ENCODE results near the gene FHIT.

The FHIT gene

DNA sequence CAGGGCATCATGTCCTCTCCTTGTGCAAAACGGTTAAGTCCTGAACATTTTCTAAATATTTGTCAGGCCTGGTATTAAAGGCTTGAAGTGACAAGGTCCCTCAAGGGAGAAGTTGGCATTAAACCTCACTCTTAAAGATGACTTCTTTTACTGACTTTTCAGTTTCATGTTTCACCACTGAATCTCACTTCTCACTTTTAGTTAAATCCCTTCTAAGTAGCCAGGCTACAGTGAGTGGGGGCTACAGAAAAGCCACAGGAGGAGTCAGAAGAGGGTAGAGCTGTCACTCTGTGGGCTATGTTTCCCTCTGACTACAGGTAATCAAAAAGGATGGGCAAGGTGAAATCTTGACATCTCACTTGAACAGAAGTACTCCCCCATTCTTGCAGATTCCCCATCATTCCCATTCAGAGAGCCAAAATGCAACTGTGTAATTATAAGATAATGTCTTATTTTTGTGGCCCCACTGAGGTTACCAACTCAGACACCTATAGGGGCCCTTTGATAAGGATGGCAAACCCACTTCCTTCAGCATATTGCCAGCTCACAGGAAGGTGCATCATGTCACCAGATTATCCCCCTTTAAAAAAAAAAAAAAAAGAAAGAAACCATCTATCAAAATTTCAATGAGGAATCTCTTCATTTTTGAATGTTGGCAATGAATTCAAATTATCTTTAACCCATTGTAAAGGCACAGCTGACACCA lies 1411.3 kb downstream of the FHIT start:
- DNase-seq: peak; percentile 12

- no peak for DNase-seq
Measured at GRCh38 chr3:59839283-59839682, 1412.0 kb downstream of the FHIT start.

- DNase-seq: no peak
Measured at GRCh38 chr3:59836531-59836930, 1414.7 kb downstream of the FHIT start.

DNA sequence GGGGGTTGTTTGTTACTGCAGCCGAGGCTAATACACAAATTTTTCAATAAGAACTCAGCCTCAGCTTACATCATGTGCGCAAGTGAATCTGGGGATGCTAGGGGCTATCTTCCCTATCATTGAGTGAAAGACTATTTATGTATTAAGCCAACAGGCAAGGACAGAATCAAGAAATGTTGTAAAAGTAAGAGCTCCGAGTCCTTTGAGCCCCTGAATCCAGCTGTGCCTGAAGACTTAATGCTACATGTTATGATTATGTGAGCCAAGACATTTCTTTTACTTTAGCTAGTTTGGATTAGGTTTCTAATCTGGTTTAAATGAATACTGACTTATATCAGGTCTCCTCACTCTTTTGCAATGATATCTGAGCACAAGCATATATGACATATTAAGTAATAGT lies 1418.5 kb downstream of the FHIT start:
- no peak for DNase-seq

- no peak for DNase-seq
Measured at GRCh38 chr3:59832241-59832640, 1419.0 kb downstream of the FHIT start.

DNA sequence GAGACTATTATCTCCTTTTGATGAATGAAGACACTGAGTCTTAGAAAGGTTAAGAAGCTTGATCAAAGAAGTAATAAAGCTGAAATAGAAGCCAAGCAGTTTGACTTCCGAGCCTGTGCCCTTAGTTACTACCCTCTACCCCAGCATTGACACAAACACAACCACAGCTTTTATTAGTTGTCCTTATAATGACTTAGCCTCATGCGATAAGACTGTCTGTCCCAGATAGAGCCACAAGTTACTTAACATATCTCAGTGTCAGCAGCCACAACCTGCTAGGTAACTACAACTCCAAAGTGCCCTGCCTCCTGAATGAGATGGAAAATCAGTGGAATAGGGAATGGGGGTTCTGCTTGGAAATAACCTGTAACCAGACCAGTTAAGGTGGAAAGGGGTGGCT lies 1419.9 kb downstream of the FHIT start:
- no peak for DNase-seq

DNA sequence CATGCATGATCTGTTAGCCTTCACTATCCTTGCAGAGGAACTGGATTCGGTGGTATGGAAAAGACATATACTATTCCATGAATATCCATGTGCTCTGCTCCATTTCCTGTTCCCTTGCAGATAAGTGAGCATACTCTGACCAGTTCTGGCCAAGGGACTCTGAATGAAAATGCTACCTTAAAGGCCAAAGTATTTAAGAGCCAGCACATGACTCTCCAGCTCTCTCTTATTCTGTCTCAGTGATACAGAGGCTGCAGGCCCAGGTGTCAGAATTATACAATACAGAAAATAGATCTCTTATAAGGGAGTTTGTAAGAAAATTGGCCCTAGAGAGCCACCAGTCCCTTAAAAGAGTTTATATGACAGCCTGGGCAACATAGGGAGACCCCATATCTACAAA lies 1421.7 kb downstream of the FHIT start:
- no peak for DNase-seq

- DNase-seq: no peak
Measured at GRCh38 chr3:59824876-59825275, 1426.4 kb downstream of the FHIT start.

- DNase-seq: no peak
Measured at GRCh38 chr3:59821274-59821673, 1430.0 kb downstream of the FHIT start.

- no peak for DNase-seq
Measured at GRCh38 chr3:59820352-59820934, 1430.8 kb downstream of the FHIT start.

GRCh38 chr3:59818919-59819300 lies 1432.3 kb downstream of the FHIT start:
- DNase-seq: no peak

GRCh38 chr3:59818033-59818918 lies 1433.0 kb downstream of the FHIT start:
- DNase-seq: no peak

- no peak for DNase-seq
Measured at GRCh38 chr3:59817511-59817910, 1433.7 kb downstream of the FHIT start.

DNA sequence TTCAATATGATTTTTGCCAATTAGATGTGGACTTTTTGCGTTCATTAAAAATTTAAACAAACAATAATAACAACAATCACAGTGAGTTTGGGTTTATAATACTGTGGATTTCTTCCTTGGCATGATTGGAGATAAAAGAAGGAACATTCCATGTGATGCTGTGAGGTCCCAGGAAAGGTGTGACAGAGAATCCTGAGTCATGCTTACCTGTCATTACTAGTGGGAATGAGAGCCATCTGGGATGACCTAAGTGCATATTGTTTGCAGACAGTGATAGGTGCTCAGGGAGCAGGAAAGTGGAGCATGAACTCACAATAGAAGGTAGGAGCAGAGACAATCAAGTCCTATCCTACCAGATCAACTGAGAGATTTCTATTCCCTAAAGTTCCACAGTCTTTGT lies 1434.9 kb downstream of the FHIT start:
- DNase-seq: no peak

DNA sequence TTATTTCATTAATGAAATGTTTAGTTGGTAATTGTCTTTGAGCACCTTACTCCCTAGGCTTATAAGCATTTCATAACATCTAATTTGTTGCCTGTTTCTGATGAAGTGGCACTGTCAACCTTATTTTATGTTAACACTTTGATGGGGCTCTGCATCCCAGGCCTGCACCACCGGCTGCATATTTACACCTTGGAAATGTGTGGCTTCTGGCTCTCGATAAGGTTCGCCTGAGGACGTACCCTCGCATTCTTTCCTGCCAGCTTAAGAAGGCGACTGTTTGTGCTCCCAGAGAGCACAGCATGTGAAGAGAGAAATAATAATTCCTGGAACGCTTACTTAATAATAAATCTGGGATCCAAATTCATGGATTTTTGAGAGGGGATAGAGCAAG lies 1438.1 kb downstream of the FHIT start:
- DNase-seq: no peak

DNA sequence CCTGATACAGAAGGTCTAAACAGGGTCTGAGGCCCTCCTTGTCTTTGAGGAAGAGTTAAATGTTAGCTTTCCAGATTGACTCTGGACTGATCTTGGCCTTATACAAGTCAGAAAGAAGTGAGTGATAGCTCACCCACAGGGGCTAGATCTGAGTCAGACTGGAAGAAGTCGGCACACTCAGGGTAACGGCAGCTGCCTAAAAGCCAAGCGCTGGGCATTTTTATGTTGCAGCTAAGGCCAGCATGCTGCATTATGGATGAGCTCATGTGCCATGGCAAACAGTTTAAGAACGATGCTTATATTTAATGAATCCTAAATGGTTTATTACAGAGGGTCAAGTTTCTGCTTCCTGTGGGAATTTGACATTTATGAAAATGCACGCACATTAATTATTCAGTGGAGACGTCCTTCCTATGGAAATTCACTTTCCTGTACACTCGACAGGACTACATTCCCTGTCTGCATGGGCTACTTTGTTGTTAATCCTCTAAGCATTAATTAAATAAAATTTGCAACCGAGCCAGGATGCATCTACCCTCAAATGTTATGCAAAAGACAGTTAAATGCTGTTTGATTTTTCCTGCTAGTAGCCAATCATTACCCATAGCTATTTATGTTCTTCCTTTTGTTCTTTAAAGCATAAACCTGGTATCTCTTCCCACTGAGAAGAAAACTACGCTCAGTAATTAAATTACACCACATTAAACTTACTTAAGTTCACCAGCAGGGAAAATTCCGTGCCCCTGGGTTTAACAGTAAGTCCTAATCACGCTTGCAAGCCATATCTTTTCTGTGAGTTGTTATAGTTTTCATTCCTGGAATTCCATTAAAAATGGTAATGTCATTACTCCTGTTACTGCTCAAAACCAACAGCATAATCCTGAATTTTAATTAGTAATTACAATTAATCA lies 1438.8 kb downstream of the FHIT start:
- DNase-seq: no peak

GRCh38 chr3:59811160-59811559 lies 1440.1 kb downstream of the FHIT start:
- DNase-seq: no peak

GRCh38 chr3:59810606-59811005 lies 1440.6 kb downstream of the FHIT start:
- no peak for DNase-seq

DNA sequence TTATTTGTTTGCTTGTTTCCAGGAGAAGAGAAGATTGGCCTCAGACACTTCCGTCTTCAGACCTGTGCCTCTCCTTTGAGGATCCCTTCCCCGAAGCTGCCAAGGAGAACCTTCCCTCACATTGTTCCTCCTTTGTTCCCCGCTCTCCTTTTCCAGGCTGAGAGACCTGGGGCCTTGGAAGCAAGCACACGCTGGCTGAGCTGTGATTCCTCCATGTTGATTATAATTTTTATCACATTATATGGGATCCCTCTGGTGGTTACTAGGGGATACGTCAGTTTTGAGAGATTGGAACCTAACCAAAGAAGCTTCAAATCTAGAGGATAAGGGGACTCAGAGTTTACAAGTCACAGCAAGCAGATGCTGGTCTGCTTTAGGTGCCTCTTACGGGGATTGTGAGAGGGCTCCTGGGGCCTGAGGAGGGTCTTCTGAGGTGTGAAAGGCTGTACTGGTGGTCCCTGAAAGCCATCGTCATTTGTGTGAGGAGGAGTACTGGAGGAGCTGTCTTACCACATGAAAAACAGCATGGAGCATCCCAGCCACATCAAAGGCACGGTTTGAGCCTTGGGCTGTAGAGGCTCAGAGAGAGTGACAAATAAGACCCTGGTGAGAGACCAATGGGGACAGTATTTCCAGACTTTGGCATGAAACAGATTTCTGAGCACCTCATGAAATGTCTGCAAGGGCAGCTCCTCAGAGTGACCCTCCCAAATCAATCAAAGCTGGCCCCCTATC lies 1441.4 kb downstream of the FHIT start:
- peak; percentile 8 for DNase-seq

- DNase-seq: no peak
Measured at GRCh38 chr3:59809016-59809415, 1442.2 kb downstream of the FHIT start.

- DNase-seq: no peak
Measured at GRCh38 chr3:59808446-59808845, 1442.8 kb downstream of the FHIT start.

DNA sequence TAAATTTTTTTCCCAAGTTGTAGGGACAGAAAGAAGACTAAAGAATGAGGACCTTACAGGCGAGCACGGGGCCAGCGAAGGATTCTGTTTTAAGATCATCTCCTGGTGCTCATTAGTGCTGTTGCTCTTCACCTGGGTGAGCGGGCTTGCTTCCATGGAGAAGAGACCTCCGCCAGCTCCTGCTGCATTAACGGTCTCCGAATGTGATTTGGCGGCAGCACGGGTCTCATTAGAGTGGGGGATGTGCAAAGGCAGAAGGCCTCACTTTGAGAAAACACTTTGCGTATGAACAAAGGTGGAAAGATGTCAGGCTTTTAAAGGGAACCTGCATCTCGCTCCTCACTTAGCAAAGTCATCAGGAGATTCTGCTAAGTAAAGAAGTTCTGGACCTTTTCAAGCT lies 1448.0 kb downstream of the FHIT start:
- no peak for DNase-seq
